HG03095 (cell line): ENCODE results near the gene KRT77.
"Not testable (repeated sequence)": the region's sequence is repeated elsewhere in the genome, so short reads cannot be mapped to it uniquely, and the experiment has no call there.

ENCODE experiments used
- ATAC-seq: cut with Tn5 transposase; IDR thresholded peaks from one replicate; pipeline ENCODE4 v1.9.1; 2021; ENCODE audit warnings: moderate library complexity; ENCODE audit not compliant: unreplicated experiment

KRT77 gene

GRCh38 chr12:52679875-52680274 lies 23.4 kb downstream of the KRT77 start:
- no peak for ATAC-seq

GRCh38 chr12:52677671-52678070 lies 25.7 kb downstream of the KRT77 start:
- ATAC-seq, result no peak

GRCh38 chr12:52677126-52677525 lies 26.2 kb downstream of the KRT77 start:
- ATAC-seq, result no peak

GRCh38 chr12:52676163-52676562 lies 27.2 kb downstream of the KRT77 start:
- no peak for ATAC-seq

- ATAC-seq, result no peak
Measured at GRCh38 chr12:52675301-52675701, 28.0 kb downstream of the KRT77 start.

- ATAC-seq, result no peak
Measured at GRCh38 chr12:52674433-52674775, 28.9 kb downstream of the KRT77 start.

GRCh38 chr12:52673713-52674432 lies 29.5 kb downstream of the KRT77 start:
- no peak for ATAC-seq

- ATAC-seq, result no peak
Measured at GRCh38 chr12:52673217-52673616, 30.1 kb downstream of the KRT77 start.

GRCh38 chr12:52672321-52672933 lies 30.9 kb downstream of the KRT77 start:
- no peak for ATAC-seq

GRCh38 chr12:52670961-52671360 lies 32.4 kb downstream of the KRT77 start:
- ATAC-seq, result no peak

GRCh38 chr12:52670506-52670905 lies 32.8 kb downstream of the KRT77 start:
- no peak for ATAC-seq

- ATAC-seq, result not testable (repeated sequence)
Measured at GRCh38 chr12:52669941-52670340, 33.4 kb downstream of the KRT77 start.

GRCh38 chr12:52669426-52669825 lies 33.9 kb downstream of the KRT77 start:
- ATAC-seq, result no peak

GRCh38 chr12:52667931-52668330 lies 35.4 kb downstream of the KRT77 start:
- ATAC-seq, result no peak

GRCh38 chr12:52667509-52667908 lies 35.8 kb downstream of the KRT77 start:
- ATAC-seq, result no peak

- no peak for ATAC-seq
Measured at GRCh38 chr12:52666471-52666870, 36.9 kb downstream of the KRT77 start.

- ATAC-seq, result no peak
Measured at GRCh38 chr12:52663420-52663819, 39.9 kb downstream of the KRT77 start.

- ATAC-seq, result no peak
Measured at GRCh38 chr12:52662918-52663229, 40.5 kb downstream of the KRT77 start.

GRCh38 chr12:52662093-52662917 lies 41.0 kb downstream of the KRT77 start:
- no peak for ATAC-seq

- no peak for ATAC-seq
Measured at GRCh38 chr12:52661668-52662067, 41.7 kb downstream of the KRT77 start.

- no peak for ATAC-seq
Measured at GRCh38 chr12:52660934-52661499, 42.3 kb downstream of the KRT77 start.

GRCh38 chr12:52659951-52660350 lies 43.4 kb downstream of the KRT77 start:
- ATAC-seq, result no peak
